CD4-positive, alpha-beta T cell treated with Interleukin-6 for 4 hours (primary cell): ENCODE data around the gene LDLRAD4.
"Not testable (repeated sequence)": the region's sequence is repeated elsewhere in the genome, so short reads cannot be mapped to it uniquely, and the experiment has no call there.

Experiments
- DNase-seq: peaks from one replicate; pipeline ENCODE4 v3.0.0-alpha.2; 2020; ENCODE audit warnings: mixed read lengths

Gene LDLRAD4

DNA sequence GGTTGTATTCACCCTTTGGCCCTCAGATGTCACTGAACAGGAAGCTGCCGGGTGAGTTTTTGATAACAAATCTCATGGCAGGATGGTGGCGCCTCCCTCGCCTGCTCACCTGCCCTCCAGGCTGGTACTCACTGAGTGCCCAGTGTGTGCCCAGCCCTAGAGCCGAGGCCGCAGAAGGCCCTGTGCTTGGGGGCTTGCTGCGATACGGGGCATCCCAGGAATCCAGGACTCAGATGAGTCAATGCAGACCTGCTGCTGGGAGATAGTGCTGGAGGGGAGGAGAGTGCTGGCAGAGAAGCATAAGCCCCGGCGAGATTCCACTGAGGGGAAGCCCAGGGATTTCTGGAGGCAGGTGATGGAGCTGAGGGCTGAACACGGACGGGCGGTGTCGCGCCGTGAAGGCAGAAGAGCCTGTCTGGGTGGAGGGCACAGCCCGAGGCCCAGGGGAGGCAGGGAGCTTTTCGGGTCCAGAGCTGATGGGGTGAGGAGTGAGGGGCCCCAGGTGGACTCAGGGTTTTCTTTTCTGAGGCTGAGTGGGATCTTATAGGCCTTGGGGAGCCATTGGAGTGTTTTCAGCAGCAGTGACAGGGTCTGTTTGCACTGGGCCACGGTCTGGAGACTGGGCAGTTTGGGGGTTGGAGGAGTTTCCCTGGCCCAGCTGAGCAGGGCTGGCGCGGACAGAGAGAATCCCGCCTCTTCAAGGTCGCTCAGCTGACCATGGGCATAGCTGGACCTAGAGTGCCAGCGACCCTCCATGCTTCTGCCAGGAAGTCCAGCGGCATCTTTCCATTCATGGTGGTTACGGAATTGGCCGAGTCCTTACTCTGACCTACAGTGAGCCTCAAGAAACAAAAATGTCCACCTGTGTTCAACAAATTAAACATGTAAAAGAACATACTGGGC, 35.5 kb downstream of the LDLRAD4 start:
- DNase-seq = no peak

DNA sequence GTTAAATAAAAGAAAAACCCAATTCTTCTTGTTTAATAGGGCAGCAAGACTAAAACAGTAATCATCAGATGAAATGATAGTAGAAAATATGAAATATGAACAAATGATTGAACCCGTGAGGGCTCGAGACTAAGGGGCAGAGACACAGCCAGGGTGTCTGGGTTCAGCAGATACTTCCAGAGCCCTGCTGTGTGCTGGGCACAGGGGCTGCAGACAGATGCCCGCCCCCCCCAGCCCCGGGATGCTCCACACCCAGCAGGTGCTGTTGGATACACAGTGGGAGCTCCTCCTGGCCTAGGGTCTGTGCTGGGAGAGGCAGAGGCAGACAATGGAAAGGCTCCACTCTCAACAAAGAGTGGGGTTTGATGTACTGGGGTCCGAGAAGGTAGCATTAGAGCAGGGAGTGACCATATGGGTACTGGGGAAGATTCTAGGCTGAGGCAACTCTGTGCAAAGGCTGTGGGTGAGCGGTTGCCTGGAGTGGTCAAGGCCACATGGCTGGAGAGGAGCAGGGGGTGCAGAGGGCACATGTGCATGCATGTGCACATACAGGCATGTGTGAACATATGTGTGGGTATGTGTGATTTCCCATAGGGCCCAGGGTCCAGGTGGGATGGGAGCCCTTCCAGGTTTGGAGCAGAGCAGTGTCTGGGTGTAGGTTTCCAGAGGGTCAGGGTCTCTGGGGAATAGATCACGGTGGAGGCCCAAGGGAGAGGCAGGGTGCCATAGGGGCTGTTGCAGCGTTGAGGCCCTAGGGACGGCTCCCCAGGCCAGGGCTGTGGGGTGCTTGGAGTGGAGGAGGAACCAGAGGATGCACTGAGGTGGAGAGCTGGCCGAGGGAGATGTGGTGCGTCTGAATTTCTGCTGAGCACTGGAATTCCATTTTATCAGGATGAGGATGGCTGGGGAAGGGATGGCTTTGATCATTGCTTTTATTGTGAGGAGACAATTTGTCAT, 36.7 kb downstream of the LDLRAD4 start:
- no peak for DNase-seq

DNA sequence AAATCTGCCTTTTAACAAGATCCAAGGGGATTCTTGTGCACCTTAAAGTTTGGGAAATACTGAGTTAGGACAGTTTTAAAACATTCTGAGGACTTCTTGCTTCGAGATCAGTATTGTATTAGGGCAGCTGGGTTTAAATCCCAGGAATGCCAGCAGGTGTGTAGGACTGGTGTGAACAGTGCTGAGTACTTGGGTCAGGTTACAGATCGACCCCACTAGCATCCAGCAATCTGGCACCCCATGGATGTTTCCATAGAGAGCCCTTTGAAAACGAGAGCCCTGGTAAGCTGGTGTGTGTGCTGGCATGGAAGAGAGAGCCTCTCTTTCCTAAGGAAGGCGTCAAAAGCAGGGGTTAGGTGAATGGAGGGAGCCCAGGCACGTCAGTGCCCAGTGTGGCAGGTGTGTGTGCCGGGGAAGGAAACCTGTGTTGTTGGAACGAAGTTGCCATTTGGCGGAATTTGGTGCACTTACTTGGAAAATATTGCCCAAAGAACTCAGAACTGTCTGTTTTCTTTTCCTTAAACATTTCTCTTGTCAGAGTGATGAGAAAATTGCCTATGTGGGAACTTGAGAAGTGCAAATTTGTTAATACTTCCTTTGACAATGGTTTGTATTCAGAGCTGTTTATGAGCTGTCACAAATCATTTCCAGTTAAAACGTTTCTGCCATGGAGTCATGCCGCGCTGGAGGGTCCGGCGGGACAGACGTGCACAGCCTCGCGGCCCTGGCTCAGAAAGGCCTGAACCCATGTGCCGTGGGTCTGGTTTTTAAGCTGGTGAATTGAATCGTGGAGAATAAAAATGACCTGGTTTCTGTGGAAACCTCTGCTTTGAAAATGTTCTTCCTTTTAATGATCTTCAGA, 38.1 kb downstream of the LDLRAD4 start:
- no peak for DNase-seq

DNA sequence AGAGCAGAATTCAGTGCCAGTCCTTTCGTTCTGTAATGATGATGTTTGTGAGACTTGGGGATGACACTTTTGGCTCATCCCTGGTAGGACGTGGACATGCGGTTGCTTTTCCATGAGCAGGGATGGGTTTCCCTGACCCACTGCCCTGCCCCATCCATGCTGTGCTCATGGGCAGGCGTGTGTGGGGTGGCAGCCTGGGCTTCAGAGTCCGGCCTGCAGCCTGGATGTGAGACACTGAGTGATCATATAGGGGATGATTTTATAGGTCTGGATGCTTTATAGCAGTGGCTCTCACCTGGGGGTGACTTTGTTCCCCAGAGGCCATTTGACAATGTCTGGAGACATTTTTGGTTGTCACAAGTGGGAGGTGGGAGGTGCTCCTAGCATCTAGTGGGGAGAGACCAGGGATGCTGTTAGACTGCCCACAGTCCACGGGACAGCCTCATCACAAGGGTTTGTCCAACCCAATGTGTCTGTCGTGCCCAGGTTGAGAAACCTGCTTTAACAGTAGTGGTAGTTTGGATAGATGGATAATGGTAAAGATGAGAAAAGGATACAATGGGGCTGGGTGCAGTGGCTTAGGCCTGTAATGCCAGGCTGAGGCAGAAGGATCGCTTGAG, 38.9 kb downstream of the LDLRAD4 start:
- DNase-seq = no peak

DNA sequence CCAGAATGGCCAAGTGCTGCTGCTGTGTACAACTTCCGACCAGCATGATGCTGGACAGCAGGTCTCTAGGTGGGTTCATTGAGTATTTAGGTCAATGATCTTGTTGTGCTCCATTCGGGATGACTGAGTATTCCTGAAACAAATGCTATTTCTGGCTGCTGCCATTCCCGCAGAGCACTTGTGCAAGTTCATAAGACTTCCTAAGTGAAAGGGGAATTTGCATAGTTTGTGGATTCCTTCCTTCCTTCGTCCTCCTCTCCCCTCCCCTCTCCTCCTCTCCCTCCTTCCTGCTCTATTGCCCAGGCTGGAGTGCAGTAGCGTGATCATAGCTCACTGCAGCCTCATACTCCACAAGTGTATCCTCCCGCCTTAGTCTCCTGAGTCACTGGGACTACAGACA, 40.4 kb downstream of the LDLRAD4 start:
- no peak for DNase-seq

DNA sequence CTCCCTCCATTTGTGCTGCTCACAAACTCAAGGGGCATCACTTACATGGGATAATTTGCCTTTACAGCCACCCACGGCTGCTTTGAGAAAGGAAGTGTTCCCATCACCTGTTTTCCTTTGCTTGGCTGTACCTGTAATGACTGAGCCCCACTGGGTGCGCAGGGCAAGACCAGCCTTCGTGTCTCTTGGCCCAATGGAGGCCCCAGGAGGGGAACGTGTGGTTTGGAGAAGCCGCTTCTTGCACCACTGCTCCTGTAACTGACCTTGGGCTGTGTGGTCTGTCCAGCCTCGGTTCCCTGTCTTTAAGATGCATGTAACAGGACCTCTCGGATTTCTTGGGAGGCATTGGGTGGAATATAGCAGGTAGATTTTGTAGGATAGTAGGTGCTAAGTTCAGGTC, 41.1 kb downstream of the LDLRAD4 start:
- no peak for DNase-seq

DNA sequence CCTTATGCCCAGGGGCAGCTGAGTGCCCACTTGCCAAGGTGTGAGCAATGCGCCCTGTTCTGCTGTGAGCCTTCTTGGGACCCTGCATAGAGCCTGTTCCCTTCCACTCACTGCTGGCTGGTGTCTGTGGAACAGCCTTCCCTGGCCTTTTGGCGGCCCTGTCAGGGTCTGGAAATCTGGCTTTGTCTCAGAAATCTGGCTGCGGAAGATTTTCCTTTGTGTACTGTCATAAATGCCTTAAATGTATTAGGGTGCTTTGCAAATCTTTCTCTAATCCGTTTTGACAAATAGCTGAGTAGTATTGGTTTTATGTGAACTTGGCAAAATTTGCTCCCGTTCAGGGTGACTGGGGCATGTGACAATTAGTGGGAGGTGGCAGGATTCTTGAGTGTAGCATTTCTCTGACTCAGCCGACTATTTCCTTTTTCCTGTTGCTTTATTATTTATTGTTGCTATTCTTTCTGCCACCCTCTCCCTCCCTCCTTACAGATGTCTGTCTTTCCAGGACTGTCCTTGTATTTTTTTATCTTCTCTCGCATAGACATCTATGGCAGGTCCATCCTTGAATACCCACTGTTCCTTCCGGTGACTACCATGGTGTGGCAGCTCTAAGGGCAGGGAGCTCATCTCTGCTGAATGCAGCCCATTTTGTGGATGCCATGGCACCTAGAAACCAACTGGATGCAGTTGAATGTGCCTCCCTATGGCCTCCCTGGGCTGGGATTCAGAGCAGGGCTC, 41.8 kb downstream of the LDLRAD4 start:
- DNase-seq = peak; percentile 47

DNA sequence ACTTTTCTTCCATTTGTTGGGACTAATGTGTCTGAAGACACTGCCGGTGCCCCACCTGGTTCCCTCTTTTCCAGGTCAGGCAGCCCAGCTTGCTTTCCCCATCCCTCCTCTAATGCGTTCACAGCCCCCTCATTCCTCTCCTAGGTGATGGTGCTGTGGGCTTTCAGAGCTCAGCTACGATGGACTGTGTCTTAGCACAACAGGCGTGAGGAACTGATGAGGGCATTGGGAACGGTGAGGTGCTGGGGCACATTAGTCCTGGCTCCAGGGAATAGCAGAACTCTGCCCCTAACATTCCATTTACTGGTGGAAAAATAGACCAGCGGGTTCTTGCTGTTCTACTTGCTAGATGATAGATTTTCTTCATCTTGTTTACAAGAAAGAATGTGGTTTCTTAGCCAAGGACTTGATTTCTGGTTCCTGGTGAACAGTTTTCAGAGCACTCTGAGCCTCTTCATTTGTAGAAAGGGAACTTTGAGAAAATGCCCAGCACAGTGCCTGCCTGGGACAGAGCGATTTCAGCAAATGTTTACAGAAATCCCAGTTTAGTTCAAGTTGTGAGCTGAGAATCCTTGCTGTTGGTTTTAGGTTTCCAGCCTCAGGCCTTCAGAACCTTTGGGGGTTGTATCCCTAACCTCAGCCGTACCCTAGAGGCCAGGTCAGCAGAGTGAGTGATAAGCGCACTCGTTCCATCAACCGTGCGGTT, 42.5 kb downstream of the LDLRAD4 start:
- no peak for DNase-seq

DNA sequence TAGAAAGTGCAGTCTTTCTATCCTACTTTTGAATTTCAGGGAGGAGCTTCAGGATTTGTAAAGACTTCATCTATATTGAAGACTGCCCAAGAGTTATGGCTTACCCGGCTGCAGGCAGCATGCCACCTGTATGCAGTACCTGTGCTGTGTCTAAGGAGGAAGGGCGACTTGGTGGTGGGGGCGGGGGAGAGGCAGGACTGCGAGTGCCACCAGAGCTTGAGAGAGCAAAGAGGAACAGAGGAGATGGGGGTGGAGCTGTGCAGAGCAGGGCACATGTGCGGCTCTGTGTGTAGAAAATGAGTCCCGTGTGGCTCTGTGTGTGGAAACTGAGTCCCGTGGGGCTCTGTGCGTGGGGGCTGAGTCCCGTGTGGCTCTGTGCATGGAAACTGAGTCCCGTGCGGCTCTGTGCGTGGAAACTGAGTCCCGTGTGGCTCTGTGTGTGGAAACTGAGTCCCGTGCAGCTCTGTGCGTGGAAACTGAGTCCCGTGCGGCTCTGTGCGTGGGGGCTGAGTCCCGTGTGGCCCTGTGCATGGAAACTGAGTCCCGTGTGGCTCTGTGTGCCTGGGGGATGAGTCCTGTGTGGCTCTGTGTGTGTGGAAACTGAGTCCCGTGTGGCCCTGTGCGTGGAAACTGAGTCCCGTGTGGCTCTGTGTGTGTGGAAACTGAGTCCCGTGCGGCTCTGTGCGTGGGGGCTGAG, 43.2 kb downstream of the LDLRAD4 start:
- DNase-seq = peak; percentile 49

DNA sequence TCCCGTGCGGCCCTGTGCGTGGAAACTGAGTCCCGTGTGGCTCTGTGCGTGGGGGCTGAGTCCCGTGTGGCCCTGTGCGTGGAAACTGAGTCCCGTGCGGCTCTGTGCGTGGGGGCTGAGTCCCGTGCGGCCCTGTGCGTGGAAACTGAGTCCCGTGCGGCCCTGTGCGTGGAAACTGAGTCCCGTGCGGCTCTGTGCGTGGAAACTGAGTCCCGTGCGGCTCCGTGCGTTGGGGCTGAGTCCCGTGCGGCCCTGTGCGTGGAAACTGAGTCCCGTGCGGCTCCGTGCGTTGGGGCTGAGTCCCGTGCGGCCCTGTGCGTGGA, 43.8 kb downstream of the LDLRAD4 start:
- not testable (repeated sequence) for DNase-seq

DNA sequence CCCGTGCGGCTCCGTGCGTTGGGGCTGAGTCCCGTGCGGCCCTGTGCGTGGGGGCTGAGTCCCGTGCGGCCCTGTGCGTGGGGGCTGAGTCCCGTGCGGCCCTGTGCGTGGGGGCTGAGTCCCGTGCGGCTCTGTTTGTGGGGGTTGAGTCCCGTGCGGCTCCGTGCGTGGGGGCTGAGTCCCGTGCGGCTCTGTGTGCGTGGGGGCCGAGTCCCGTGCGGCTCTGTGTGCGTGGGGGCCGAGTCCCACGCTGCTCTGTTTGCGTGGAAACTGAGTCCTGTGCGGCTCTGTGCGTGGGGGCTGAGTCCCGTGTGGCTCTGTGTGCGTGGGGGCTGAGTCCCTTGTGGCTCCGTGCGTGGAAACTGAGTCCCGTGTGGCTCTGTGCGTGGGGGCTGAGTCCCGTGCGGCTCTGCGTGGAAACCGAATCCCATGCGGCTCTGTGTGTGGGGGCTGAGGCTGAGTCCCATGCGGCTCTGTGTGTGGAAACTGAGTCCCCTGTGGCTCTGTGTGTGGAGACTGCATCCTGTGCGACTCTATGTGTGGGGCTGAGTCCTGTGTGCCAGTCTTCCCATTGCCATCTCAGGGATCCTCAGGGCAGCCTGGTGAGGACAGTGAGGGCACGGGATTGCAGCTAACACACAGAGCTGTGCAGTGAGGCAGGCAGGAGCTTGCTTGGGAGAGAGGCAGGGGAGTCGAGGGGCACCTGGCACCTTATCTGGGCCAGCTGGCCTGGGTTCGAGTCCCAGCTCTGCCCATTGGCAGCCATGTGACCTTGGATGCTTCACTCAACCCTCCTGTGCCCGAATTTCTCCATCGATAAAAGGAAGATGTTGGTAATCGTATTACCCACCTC, 44.5 kb downstream of the LDLRAD4 start:
- DNase-seq = no peak

DNA sequence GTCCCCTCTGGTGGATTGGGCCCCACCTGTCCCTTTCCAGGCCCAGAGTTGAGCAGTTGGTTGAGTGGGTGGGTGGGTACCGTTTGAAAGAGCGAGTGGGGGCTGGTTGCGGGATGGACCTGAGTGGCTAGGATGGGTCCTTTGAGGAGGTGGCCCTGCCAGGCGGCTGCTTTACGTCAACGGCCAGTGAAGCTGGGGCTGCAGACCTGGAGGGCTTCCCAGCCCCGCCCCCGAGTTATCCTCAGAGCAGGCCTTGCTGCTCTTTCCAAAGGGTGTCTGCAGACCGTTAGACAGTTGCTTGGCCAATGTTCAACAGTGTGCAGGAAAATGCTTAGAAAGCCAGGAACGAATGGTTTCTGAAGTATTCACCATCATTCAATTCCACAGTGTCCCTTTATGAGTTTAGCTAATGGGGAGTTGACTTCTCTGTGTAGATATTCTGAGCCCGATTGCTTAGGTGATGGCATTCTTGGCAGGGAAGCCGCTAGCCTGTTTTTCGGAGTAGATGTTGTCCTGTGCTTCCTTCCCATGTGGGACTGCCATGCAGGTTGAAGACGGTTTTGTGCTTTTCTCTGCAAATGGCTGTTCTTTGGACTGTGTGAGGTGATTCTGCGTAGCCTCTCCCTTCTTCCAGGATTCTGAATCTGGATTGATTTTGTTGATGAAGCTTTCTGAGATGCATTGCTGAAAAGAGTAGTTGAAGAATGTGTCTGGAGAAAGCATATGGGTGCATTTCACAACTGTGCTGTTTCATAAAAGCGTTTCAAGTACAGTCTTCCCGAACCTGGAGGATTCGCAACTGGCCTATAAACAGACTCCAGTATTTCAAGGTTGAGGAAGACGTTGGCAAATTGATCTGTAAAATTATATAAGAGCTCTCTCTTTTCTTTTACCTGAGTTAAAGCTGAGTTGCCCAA, 45.8 kb downstream of the LDLRAD4 start:
- no peak for DNase-seq

DNA sequence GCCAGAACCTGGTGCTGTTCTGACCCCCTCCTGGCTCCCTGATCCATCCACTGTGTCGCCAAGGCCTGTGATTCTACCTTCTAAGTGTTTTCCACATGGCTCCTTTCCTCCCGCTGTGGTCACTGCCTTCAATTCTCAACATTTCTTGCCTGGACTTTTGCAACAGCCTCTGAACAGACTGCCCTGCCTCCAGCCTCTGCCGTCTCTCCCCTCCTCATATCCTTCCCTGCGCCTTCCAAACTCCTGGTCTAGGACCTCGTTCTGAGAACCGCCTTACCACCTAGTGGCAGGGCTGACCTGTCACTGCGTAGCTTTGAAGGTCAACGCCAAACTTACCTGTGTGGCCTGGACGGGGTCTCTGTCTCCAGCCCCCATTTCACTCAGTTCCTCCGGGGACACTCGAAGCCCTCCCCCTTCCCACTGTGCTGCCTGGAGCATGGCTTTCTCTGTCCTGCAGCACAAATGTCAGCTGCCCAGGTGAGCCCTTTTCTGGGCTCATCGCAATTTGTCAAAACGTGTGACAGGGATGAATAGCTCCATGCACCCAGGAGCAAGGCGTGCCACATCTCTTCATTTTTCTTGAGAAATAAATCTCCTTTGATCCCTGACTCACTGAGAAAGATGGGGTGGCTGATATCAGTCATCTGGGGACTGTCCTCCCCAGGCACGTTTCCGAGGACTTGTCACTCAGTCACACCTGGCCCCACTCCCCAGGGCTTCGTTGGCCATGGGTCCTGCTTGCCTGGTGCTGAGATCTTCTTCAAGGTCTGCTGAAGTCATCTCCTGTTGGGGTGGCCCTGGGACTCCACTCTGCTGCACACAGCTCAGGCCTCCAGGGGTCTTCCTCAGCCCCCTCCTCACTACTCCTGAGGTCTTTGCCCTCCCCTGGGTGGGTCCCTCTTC, 46.7 kb downstream of the LDLRAD4 start:
- peak; percentile 20 for DNase-seq

DNA sequence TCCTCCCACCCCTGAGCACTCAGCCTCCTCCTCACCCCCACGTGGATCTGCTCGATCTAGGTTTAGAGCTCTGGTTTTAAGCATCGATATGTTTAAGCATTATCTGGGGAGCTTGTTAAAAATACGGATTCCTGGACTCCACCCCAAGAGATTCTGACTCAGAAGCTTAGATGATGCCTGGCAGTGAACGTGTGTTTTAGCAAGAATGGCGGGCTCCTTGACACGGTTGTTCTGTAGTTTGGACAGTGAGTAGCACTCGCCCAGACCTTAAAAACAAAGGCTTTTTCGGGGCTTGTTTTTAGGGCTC, 47.3 kb downstream of the LDLRAD4 start:
- no peak for DNase-seq

DNA sequence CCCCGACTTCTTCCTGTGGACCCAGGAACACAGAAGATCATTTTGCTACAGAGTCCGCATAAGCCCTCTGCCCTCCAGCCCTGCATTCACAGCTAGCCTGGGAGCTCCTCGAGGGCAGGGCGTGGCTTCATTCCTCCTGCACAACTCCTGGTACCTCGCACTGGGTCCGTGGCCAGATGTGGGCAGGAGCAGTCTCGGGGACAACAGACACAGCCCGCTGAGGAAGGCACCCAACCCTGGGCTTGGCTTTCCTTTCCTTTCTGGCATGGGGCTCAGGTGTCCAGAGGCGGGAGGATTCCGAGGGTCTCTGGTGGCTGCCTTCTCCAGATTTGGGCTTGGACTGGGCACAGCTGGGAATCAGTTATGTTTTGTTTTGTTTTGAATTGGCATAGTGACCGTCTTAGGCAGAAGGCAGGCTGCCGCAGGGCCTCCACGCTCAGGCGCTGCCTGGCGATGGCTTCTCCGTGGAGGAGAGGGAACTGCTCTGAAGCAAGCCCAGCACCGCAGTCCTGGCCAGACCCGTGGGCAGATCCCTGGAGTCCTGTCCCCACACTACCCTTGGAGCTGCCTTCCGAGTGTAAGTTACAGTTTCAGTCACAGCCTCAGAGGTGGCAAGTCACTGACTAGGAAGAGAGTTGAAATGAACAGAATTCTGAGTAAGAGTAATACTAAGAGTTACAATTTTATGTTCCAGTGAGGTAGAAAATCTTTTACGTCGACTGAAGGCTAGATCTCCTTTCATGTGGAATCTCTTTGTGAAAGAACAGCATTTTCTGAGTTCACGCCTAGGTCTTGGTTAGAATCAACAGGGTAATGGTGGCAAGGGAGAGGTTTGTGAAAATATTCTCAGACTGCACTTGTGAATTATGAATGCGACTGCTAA, 47.9 kb downstream of the LDLRAD4 start:
- peak; percentile 22 for DNase-seq

DNA sequence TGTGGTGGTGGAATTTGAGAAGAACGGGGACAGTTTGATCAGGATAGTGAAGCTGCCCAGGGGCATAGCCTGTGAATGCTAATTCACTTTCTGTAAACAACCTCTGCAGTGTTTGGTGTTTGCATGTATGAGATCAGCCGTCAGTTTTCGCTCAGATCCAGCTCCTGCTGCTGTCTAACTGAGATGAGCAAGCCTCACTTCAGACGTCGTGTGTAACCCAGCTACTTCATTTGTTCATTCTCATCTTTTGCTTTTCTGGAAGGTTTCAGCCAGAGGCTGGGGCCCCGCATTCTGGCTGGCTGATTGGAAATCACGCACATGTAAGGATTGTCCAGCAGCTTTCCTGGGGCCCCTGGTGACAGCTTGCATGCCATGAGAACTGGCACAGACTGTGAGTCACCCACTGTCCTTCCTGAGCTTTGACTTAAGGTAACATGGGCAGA, 48.9 kb downstream of the LDLRAD4 start:
- DNase-seq = peak; percentile 47
